Measurements from ENCODE around the gene NDP. TPM values are rescaled to one million over a fixed set of nuclear protein-coding genes. Genes with fewer than 3 reads are reported as not detected.

NDP gene
- total RNA-seq (2022; extraction: Qiagen RNA extraction): not detected in 5 replicates

GRCh38 chrX:43973249-43974099 lies at the start of gene NDP:
Gene NDP, minus strand, starts transcription at chrX:43973390. Its CDS starts 14,745 bp downstream, at chrX:43958645.

Other genes with a start within 250 kb of the NDP start
- gene MAOB, start 90.9 kb downstream of the NDP start, total RNA-seq (2022; extraction: Qiagen RNA extraction): 0.14 to 0.21 TPM (median 0.14 TPM) in 5 replicates

Measured in A549 treated with Hydrocortisone at 1 μM for 4 hours (cell line).